Hepatocyte (in vitro differentiated cells): ENCODE data around the gene CPOX.

Experiments
- EZH2 ChIP-seq: fragments of 200-600 bp; sonication (generic); IDR thresholded peaks from 2 replicates; pipeline ENCODE4 v1.6.1; 2016; ENCODE audit warnings: antibody characterized with exemption, mild to moderate bottlenecking, borderline replicate concordance
- EZH2phosphoT487 ChIP-seq: fragments of 200-600 bp; sonication (generic); IDR thresholded peaks from one replicate; pipeline ENCODE4 v1.6.1; 2018; ENCODE audit warnings: antibody characterized with exemption, mild to moderate bottlenecking, low read depth, moderate library complexity; ENCODE audit not compliant: unreplicated experiment, severe bottlenecking
- TF ChIP-seq, protein P1 (sequence below): fragments of 200-600 bp; sonication (generic); IDR thresholded peaks from 2 replicates; pipeline ENCODE4 v1.5.1; 2016; ENCODE audit warnings: antibody characterized with exemption, mild to moderate bottlenecking; ENCODE audit not compliant: poor library complexity

DNA sequence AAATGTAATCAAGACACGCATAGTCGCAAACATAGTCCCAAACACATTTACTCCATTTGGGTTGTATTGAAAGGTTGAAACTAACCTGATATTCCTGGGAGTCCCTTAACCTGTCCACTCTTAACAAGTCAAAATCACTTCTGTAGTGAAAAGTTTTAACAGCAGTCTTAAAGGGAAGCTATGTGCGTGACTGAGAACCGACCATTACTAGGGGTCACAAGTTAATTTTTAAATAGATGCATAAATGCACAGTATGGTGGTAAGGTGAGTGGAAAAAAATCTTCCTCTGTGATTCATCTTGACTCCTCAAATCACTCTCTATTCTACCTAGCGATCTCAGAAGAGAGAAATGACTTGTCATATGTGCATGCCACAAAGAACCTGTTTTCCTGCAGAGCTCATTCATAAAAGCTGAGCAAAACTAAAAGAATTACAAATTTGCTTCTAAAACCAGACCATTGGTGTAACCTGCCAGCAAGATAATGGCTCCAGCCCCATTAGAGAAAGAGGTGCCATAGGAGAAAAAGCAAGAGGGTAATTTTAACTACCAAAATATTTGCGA lies 56.9 kb downstream of the CPOX start:
- TF ChIP-seq, protein P1, sequence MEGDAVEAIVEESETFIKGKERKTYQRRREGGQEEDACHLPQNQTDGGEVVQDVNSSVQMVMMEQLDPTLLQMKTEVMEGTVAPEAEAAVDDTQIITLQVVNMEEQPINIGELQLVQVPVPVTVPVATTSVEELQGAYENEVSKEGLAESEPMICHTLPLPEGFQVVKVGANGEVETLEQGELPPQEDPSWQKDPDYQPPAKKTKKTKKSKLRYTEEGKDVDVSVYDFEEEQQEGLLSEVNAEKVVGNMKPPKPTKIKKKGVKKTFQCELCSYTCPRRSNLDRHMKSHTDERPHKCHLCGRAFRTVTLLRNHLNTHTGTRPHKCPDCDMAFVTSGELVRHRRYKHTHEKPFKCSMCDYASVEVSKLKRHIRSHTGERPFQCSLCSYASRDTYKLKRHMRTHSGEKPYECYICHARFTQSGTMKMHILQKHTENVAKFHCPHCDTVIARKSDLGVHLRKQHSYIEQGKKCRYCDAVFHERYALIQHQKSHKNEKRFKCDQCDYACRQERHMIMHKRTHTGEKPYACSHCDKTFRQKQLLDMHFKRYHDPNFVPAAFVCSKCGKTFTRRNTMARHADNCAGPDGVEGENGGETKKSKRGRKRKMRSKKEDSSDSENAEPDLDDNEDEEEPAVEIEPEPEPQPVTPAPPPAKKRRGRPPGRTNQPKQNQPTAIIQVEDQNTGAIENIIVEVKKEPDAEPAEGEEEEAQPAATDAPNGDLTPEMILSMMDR, result no peak
- no peak for TF ChIP-seq EZH2phosphoT487
- no peak for TF ChIP-seq EZH2
